Brain microvascular endothelial cell (primary cell): Measurements from ENCODE around the gene ARHGAP8.
"Not testable (repeated sequence)": the region's sequence is repeated elsewhere in the genome, so short reads cannot be mapped to it uniquely, and the experiment has no call there.

Experiments used
- DNase-seq: peaks from one replicate; pipeline ENCODE4 v3.0.0-alpha.2; 2020
- H3K27ac ChIP-seq: fragments of 250-450 bp; sonication (Bioruptor Pico); 2 replicates; pipeline ENCODE4 v1.5.1; 2020; ENCODE audit warnings: mild to moderate bottlenecking, moderate library complexity
- H3K27me3 ChIP-seq: fragments of 250-450 bp; sonication (Bioruptor Pico); replicated peaks from 2 replicates; pipeline ENCODE4 v1.5.1; 2020; ENCODE audit warnings: mild to moderate bottlenecking
- H3K36me3 ChIP-seq: fragments of 250-450 bp; sonication (Bioruptor Pico); replicated peaks from 2 replicates; pipeline ENCODE4 v1.5.1; 2020; ENCODE audit warnings: mild to moderate bottlenecking
- H3K4me3 ChIP-seq: 2 replicates; pipeline ENCODE4 v1.5.1; 2011; ENCODE audit warnings: low read depth, mild to moderate bottlenecking, control low read depth, low read length, moderate library complexity
- in situ Hi-C: cut with HindIII; loops from 2 replicates; pipeline ENCODE4 v1.10.0; 2017; ENCODE audit warnings: low sequenced_read_pairs, low pct_ligation_motif_present
- TF ChIP-seq, protein P1 (sequence below): IDR thresholded peaks from 2 replicates; pipeline ENCODE4 v1.5.1; 2011; ENCODE audit warnings: low read depth, mild to moderate bottlenecking, moderate library complexity, low read length, control low read depth, inconsistent platforms; ENCODE audit errors: missing control alignments

ARHGAP8 gene

DNA sequence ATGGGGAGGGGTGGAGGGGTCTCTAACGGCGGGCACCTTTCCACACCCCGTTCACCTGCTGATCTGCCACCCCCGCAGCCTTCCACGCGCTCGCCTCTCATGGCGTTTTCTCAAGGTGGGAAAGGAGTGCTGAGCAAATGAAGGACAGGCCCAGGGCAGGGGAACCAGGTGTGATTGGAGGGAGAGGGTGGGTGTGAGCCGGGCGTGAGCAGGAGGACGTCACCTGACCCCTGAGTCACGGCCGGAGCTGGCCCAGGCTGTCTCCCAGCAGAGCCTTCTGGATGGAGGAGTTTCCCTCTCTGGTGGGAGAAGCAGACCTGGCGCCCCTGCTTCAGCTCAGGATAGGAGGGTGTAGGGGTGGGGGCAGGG is 14.0 kb upstream of the ARHGAP8 start:
- Histone ChIP-seq H3K27ac (no peak overlapping the region), H3K27me3 (no peaks in the 10 kb centered on the region)

DNA sequence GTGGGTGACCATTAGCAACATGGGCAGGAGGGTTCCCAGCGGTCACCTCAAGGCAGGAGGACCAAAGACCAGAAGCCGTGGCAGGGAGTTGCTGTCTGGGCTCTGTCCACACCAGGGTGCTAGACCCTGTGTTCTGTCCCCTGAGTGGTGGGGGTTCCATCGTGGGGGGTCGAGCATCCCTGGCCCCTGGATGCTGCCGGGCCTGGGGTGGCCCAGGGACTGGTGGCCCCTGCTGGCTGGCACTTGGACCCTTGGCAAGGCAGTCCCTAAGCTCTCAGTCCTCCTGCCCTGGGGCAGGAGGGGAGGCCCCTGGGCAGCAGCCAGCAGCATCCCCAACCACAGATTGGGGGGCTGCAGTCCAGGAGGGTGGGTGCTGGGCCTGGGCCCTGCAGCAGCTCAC is 13.4 kb upstream of the ARHGAP8 start:
- in situ Hi-C loops = no loop called here
- Histone ChIP-seq H3K4me3 (no peak overlapping the region), H3K27ac (no peak overlapping the region), H3K36me3 (no peaks in the 10 kb centered on the region), H3K27me3 (no peaks in the 10 kb centered on the region)
- TF ChIP-seq, protein P1, sequence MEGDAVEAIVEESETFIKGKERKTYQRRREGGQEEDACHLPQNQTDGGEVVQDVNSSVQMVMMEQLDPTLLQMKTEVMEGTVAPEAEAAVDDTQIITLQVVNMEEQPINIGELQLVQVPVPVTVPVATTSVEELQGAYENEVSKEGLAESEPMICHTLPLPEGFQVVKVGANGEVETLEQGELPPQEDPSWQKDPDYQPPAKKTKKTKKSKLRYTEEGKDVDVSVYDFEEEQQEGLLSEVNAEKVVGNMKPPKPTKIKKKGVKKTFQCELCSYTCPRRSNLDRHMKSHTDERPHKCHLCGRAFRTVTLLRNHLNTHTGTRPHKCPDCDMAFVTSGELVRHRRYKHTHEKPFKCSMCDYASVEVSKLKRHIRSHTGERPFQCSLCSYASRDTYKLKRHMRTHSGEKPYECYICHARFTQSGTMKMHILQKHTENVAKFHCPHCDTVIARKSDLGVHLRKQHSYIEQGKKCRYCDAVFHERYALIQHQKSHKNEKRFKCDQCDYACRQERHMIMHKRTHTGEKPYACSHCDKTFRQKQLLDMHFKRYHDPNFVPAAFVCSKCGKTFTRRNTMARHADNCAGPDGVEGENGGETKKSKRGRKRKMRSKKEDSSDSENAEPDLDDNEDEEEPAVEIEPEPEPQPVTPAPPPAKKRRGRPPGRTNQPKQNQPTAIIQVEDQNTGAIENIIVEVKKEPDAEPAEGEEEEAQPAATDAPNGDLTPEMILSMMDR = no peak
- no peak for DNase-seq

More for the DNA sequence above, 14.0 kb upstream of the ARHGAP8 start:
- H3K4me3 ChIP-seq = no peak overlapping the region
- no peak for DNase-seq
- in situ Hi-C loops = no loop called here
- H3K36me3 ChIP-seq = no peaks in the 10 kb centered on the region
- TF ChIP-seq, protein P1 = no peak

DNA sequence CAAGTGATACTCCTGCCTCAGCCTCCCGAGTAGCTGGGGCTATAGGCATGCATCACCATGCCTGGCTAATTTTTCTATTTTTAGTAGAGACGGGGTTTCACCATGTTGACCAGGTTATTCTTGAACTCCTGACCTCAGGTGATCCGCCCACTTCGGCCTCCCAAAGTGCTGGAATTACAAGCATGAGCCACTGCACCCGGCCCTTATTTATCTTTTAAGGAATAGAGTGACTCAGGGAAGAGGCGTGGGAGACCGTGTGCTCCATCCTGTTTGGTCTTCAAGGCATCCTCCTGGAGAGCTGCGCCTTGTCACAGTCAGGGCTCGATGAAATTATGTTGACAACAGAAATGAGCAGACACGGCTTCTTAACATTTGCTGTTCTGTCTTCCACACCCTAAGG is 12.7 kb upstream of the ARHGAP8 start:
- H3K4me3 ChIP-seq, in situ Hi-C loops, H3K36me3 ChIP-seq, H3K27ac ChIP-seq, H3K27me3 ChIP-seq: not testable (repeated sequence)
- DNase-seq = peak; percentile 46

DNA sequence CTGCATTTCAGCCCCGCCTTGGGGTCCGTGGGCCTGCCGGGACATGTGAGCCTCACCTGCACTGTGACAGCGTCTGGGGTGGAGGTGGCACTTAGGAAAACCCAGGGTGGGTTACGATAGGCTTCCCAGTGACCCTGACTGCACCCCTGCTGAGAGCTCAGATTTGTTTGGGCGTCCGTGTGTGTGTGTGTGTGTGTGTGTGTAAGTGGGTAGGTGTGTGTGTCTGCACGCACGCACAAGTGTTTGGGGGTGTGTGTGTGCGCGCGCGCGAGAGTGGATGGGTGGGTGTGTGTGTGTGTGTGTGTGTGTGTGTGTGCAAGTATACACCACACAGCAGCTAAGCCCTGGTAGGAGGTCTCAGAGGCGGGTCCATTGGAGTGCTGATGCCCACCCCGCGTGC is 12.1 kb upstream of the ARHGAP8 start:
- in situ Hi-C loops = no loop called here
- Histone ChIP-seq H3K27ac (no peak overlapping the region), H3K36me3 (no peaks in the 10 kb centered on the region), H3K4me3 (no peak overlapping the region), H3K27me3 (no peaks in the 10 kb centered on the region)
- TF ChIP-seq, protein P1 = no peak
- no peak for DNase-seq

DNA sequence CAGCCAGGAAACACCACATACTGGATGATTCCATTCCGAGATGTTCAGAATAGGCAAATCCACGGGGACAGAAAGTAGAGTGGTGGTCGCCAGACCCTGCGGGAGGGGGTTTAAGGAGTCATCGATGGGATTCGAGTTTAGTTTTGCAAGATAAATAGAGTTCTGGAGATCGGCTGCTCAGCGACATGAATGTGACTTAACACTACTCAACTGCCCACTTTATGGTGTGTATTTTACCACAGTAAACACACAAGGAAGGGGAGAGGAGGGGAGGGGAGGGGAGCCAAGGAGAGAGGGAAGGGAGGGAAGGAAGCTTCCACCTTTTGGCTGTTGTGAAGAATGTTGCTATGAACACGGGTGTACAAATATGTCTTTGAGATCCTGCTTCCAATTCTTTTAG is 10.4 kb upstream of the ARHGAP8 start:
- no peak for DNase-seq
- Histone ChIP-seq H3K27ac (no peak overlapping the region), H3K27me3 (no peaks in the 10 kb centered on the region), H3K36me3 (no peaks in the 10 kb centered on the region), H3K4me3 (no peak overlapping the region)
- TF ChIP-seq, protein P1 = no peak
- in situ Hi-C loops = no loop called here

DNA sequence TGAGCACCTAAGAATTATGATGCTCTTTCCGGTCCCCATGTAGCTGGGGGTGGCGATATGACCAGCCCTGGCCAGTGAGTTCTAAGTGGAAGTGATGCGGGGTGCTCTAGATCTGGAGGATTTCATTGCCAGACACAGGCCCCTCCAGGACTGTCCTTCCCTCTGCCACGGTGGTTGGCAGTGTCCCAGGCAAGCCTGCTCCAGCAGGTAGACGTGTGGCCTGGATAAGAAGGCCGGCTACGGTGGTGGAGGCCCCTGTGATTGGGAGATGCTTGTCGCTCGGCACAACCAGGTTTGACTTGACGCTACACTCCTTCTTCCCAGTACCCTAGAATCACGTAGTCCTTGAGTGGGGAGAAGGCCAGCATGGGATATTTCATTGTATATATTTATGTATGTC is 9.1 kb upstream of the ARHGAP8 start:
- H3K27me3 ChIP-seq = no peaks in the 10 kb centered on the region
- DNase-seq = no peak
- TF ChIP-seq, protein P1 = no peak
- H3K36me3 ChIP-seq = no peaks in the 10 kb centered on the region
- no peak overlapping the region for H3K27ac ChIP-seq
- H3K4me3 ChIP-seq = no peak overlapping the region
- in situ Hi-C loops = no loop called here
